ENCODE measurements around the gene CFTR. TPM values are rescaled to one million over a fixed set of nuclear protein-coding genes. Genes with fewer than 3 reads are reported as not detected.

The CFTR gene
- total RNA-seq, 3 donors from 2014 or later (not counting 1 experiment from before 2014, with no cell fraction given) = not detected

DNA sequence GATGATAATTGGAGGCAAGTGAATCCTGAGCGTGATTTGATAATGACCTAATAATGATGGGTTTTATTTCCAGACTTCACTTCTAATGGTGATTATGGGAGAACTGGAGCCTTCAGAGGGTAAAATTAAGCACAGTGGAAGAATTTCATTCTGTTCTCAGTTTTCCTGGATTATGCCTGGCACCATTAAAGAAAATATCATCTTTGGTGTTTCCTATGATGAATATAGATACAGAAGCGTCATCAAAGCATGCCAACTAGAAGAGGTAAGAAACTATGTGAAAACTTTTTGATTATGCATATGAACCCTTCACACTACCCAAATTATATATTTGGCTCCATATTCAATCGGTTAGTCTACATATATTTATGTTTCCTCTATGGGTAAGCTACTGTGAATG is 79.6 kb downstream of the CFTR start:
- no CpG with 5 or more reads among the region's 3 CpGs for WGBS (ENCODE audit: insufficient coverage)
- no peak for DNase-seq
- H3K4me1 ChIP-seq (ENCODE audit: control insufficient read depth, insufficient read depth, low read length) = no peaks in the 10 kb centered on the region
- TF ChIP-seq, protein P1, sequence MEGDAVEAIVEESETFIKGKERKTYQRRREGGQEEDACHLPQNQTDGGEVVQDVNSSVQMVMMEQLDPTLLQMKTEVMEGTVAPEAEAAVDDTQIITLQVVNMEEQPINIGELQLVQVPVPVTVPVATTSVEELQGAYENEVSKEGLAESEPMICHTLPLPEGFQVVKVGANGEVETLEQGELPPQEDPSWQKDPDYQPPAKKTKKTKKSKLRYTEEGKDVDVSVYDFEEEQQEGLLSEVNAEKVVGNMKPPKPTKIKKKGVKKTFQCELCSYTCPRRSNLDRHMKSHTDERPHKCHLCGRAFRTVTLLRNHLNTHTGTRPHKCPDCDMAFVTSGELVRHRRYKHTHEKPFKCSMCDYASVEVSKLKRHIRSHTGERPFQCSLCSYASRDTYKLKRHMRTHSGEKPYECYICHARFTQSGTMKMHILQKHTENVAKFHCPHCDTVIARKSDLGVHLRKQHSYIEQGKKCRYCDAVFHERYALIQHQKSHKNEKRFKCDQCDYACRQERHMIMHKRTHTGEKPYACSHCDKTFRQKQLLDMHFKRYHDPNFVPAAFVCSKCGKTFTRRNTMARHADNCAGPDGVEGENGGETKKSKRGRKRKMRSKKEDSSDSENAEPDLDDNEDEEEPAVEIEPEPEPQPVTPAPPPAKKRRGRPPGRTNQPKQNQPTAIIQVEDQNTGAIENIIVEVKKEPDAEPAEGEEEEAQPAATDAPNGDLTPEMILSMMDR (IDR thresholded peaks at IDR 0.05) = no peak
- H3K36me3 Mint-ChIP-seq = no peaks in the 10 kb centered on the region
- H3K4me3 ChIP-seq (ENCODE audit: low read length) = no peak overlapping the region
- no peaks in the 10 kb centered on the region for H3K36me3 ChIP-seq (ENCODE audit: control insufficient read depth, insufficient read depth, low read length)
- no peaks in the 10 kb centered on the region for H3K4me1 Mint-ChIP-seq
- no peaks in the 10 kb centered on the region for H3K9me3 ChIP-seq (ENCODE audit: control insufficient read depth, insufficient read depth, low read length)
- ATAC-seq = no peak
- H3K27ac Mint-ChIP-seq = no peak overlapping the region
- H3K27ac ChIP-seq (ENCODE audit: low read length) = no peak overlapping the region
- intact Hi-C loops (cut with micrococcal nuclease) = no loop called here
- H3K9me3 Mint-ChIP-seq = peaks cover 6 to 11% of the 10 kb centered on the region in 2 donors
- no peaks in the 10 kb centered on the region for H3K27me3 Mint-ChIP-seq (ENCODE audit: low read depth in 2 of 2)
- no peak overlapping the region for H3K4me3 Mint-ChIP-seq
- H3K27me3 ChIP-seq (ENCODE audit: control insufficient read depth, insufficient read depth, low read length) = no peaks in the 10 kb centered on the region

DNA sequence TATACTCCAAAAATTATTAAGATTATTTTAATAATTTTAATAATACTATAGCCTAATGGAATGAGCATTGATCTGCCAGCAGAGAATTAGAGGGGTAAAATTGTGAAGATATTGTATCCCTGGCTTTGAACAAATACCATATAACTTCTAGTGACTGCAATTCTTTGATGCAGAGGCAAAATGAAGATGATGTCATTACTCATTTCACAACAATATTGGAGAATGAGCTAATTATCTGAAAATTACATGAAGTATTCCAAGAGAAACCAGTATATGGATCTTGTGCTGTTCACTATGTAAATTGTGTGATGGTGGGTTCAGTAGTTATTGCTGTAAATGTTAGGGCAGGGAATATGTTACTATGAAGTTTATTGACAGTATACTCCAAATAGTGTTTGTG is 80.2 kb downstream of the CFTR start:
- H3K4me3 ChIP-seq (ENCODE audit: low read length) = no peak overlapping the region
- H3K36me3 ChIP-seq (ENCODE audit: control insufficient read depth, insufficient read depth, low read length) = no peaks in the 10 kb centered on the region
- Mint-ChIP-seq H3K4me1 (no peaks in the 10 kb centered on the region), H3K27ac (no peak overlapping the region), H3K27me3 (ENCODE audit: low read depth in 2 of 2) (no peaks in the 10 kb centered on the region), H3K36me3 (no peaks in the 10 kb centered on the region), H3K9me3 (peaks cover 5 to 10% of the 10 kb centered on the region in 2 donors), H3K4me3 (no peak overlapping the region)
- TF ChIP-seq, protein P1 (IDR thresholded peaks at IDR 0.05) = no peak
- H3K9me3 ChIP-seq (ENCODE audit: control insufficient read depth, insufficient read depth, low read length) = no peaks in the 10 kb centered on the region
- DNase-seq (no peak), ATAC-seq (no peak)
- intact Hi-C loops (cut with micrococcal nuclease) = no loop called here
- H3K27me3 ChIP-seq (ENCODE audit: control insufficient read depth, insufficient read depth, low read length) = no peaks in the 10 kb centered on the region
- H3K4me1 ChIP-seq (ENCODE audit: control insufficient read depth, insufficient read depth, low read length) = no peaks in the 10 kb centered on the region
- no peak overlapping the region for H3K27ac ChIP-seq (ENCODE audit: low read length)

DNA sequence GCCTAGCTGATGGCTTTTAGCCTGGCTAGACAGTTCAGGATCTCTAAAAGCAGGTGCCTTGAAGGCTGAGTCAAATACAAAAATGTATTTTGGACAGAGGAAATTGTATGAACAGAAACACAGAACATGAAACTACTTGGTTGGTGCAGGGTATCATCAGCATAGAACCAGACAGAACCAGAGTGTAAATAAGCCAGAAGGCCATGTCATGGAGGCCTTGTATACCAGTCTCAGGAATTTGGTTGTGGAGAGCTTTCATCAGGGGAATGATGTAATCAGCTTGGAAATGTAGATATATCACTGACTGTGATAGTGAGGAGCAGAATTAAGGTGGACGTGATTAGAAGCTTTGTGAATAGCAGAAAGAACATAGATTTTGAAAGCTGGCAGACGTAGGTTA is 82.9 kb downstream of the CFTR start:
- TF ChIP-seq, protein P1 (IDR thresholded peaks at IDR 0.05) = no peak
- Mint-ChIP-seq H3K9me3 (peaks cover 5 to 10% of the 10 kb centered on the region in 2 donors), H3K4me3 (no peak overlapping the region), H3K27me3 (ENCODE audit: low read depth in 2 of 2) (no peaks in the 10 kb centered on the region), H3K36me3 (no peaks in the 10 kb centered on the region), H3K27ac (no peak overlapping the region), H3K4me1 (no peaks in the 10 kb centered on the region)
- Histone ChIP-seq H3K4me3 (ENCODE audit: low read length) (no peak overlapping the region), H3K27me3 (ENCODE audit: control insufficient read depth, insufficient read depth, low read length) (no peaks in the 10 kb centered on the region), H3K9me3 (ENCODE audit: control insufficient read depth, insufficient read depth, low read length) (no peaks in the 10 kb centered on the region), H3K4me1 (ENCODE audit: control insufficient read depth, insufficient read depth, low read length) (no peaks in the 10 kb centered on the region), H3K36me3 (ENCODE audit: control insufficient read depth, insufficient read depth, low read length) (no peaks in the 10 kb centered on the region), H3K27ac (ENCODE audit: low read length) (no peak overlapping the region)
- ATAC-seq (no peak), DNase-seq (no peak)
- intact Hi-C loops (cut with micrococcal nuclease) = no loop called here
- WGBS (ENCODE audit: insufficient coverage) = 96% methylated on average over 2 of the region's 2 CpGs

DNA sequence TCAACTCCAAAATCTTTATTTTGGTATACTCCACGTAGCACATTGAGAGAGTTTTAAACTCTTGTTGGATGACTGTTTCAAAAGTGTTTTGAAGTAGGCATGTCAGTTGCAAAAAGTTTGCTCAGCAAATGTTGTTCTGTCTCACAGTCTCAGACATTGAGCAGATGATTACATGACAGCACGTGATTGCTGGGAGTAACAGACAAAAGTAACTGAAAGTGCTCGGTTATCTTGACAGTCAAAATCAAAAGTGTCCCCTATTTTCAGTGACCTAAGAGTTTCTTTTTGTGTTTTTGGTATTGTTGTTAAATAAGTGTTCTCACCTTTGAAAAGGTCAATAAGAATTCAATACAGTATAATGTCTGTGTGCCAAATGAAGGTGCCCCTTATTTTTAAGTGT is 84.3 kb downstream of the CFTR start:
- H3K36me3 ChIP-seq (ENCODE audit: control insufficient read depth, insufficient read depth, low read length) = no peaks in the 10 kb centered on the region
- Mint-ChIP-seq H3K9me3 (peaks cover 4 to 10% of the 10 kb centered on the region in 2 donors), H3K4me3 (no peak overlapping the region), H3K36me3 (no peaks in the 10 kb centered on the region), H3K27ac (no peak overlapping the region), H3K4me1 (no peaks in the 10 kb centered on the region), H3K27me3 (ENCODE audit: low read depth in 2 of 2) (no peaks in the 10 kb centered on the region)
- ATAC-seq (no peak), DNase-seq (no peak)
- H3K4me3 ChIP-seq (ENCODE audit: low read length) = no peak overlapping the region
- H3K27me3 ChIP-seq (ENCODE audit: control insufficient read depth, insufficient read depth, low read length) = no peaks in the 10 kb centered on the region
- H3K9me3 ChIP-seq (ENCODE audit: control insufficient read depth, insufficient read depth, low read length) = no peaks in the 10 kb centered on the region
- no peaks in the 10 kb centered on the region for H3K4me1 ChIP-seq (ENCODE audit: control insufficient read depth, insufficient read depth, low read length)
- no peak overlapping the region for H3K27ac ChIP-seq (ENCODE audit: low read length)
- 82% methylated on average over 3 of the region's 3 CpGs for WGBS (ENCODE audit: insufficient coverage)
- intact Hi-C loops (cut with micrococcal nuclease) = no loop called here
- TF ChIP-seq, protein P1 (IDR thresholded peaks at IDR 0.05) = no peak

Data from natural killer cell (primary cell).